Peyer's patch (tissue), 4 donors: ENCODE results near the gene MRI1.

ENCODE experiments used
- POLR2A ChIP-seq, 2 donors: fragments of 450-650 bp; IDR thresholded peaks; one replicate each; pipeline ENCODE4 v1.5.1; 2017; ENCODE audit warnings: antibody characterized with exemption in 2 of 2, mild to moderate bottlenecking in 2 of 2, moderate library complexity in 2 of 2
- TF ChIP-seq, protein P1 (sequence below), 6 experiments: fragments of 450-650 bp in 4 of 6; fragments of 200-600 bp in 2 of 6; sonication (generic) in 1 of 6; IDR thresholded peaks; one replicate each; pipeline ENCODE4 v1.5.1; 2017 to 2019; ENCODE audit warnings: antibody characterized with exemption in 6 of 6, mild to moderate bottlenecking in 3 of 6, moderate library complexity in 1 of 6

DNA sequence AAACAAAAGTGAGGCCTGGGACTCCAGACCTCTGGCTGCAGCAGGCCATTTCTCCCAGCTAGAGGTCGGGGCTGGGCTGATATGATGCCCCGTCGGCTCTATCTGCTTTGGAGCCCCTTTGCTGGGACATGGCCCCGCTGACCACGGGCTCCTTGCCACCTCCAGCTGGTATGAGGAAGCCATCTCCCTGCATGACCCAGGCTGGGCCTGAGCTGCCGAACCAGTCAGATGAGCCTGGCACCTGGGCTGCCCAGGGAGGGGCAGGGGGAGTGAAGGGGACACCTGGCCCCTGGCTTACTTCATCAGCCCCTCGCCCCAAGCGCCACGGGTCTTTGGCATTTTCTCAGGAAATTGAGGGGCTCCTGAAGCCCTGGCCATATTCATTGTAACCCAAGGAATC is 38.7 kb downstream of the MRI1 start:
- TF ChIP-seq POLR2A (IDR thresholded peaks at IDR 0.05), result no peak
- TF ChIP-seq, protein P1, sequence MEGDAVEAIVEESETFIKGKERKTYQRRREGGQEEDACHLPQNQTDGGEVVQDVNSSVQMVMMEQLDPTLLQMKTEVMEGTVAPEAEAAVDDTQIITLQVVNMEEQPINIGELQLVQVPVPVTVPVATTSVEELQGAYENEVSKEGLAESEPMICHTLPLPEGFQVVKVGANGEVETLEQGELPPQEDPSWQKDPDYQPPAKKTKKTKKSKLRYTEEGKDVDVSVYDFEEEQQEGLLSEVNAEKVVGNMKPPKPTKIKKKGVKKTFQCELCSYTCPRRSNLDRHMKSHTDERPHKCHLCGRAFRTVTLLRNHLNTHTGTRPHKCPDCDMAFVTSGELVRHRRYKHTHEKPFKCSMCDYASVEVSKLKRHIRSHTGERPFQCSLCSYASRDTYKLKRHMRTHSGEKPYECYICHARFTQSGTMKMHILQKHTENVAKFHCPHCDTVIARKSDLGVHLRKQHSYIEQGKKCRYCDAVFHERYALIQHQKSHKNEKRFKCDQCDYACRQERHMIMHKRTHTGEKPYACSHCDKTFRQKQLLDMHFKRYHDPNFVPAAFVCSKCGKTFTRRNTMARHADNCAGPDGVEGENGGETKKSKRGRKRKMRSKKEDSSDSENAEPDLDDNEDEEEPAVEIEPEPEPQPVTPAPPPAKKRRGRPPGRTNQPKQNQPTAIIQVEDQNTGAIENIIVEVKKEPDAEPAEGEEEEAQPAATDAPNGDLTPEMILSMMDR (IDR thresholded peaks at IDR 0.05), result no peak
